Choroid plexus epithelial cell (primary cell): ENCODE measurements around the gene SLC6A20.

Experiments
- DNase-seq: peaks from one replicate; pipeline ENCODE4 v3.0.0-alpha.2; 2010; ENCODE audit warnings: low read depth
- H3K4me3 ChIP-seq: 2 replicates; pipeline ENCODE4 v1.5.1; 2011; ENCODE audit warnings: low read depth, mild to moderate bottlenecking, control low read depth, low read length, moderate library complexity
- TF ChIP-seq, protein P1 (sequence below): conservative IDR thresholded peaks from 2 replicates; pipeline ENCODE4 v1.5.1; 2011; ENCODE audit warnings: low read depth, mild to moderate bottlenecking, control low read depth, inconsistent platforms, low read length, moderate library complexity

The SLC6A20 gene

DNA sequence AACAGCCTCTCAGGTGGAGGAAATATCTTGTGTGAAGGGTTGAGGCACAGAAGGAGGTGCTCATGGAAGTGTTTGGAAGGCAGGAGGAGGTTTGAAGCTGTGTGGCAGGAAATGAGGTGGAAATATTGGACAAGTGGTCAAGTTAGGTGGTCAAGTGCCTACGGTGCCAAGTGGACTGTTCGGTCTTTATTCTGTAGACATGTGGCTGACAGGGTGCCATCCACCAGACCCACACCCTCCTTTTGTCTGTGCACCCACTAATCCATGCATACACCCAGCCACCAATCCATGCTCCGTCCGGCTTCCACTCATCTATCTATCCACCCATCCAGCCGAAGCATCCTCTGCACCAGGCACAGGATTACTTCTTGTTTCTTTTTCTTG lies 2.2 kb downstream of the SLC6A20 start:
- H3K4me3 ChIP-seq, result no peak overlapping the region
- TF ChIP-seq, protein P1, sequence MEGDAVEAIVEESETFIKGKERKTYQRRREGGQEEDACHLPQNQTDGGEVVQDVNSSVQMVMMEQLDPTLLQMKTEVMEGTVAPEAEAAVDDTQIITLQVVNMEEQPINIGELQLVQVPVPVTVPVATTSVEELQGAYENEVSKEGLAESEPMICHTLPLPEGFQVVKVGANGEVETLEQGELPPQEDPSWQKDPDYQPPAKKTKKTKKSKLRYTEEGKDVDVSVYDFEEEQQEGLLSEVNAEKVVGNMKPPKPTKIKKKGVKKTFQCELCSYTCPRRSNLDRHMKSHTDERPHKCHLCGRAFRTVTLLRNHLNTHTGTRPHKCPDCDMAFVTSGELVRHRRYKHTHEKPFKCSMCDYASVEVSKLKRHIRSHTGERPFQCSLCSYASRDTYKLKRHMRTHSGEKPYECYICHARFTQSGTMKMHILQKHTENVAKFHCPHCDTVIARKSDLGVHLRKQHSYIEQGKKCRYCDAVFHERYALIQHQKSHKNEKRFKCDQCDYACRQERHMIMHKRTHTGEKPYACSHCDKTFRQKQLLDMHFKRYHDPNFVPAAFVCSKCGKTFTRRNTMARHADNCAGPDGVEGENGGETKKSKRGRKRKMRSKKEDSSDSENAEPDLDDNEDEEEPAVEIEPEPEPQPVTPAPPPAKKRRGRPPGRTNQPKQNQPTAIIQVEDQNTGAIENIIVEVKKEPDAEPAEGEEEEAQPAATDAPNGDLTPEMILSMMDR, result no peak
- DNase-seq, result no peak

DNA sequence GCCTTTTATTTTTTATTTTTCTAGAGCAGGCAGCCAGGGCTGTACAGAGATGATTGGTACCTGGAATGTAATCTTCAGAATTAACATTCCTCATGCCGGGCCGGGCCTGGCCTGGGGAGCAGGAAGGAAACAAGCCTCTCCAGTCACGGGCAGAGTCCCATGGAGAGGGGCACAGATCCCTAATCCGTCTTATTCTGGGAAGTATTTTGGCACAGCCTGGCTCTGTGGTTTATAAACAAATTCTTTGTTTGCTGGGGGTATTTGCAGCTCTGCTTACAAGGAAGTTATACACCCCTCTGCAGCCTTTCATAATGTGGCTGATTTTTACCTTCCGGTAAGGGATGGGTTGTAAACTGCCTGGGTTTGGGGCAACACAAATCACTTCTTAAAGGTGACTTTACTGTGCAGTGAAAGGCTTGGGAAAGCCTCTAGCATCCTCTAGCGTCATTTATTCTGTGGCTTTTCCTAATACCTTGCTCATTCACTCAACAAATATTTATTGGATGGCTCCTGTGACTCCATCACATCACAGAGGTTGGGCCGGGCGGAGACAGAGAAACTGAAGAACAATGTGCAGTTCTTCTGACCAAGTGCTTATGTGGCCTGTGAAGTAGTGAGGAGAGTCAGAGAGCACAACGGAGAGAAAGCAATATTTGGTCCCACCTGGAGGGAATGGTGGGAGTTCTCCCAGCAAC lies 2.7 kb downstream of the SLC6A20 start:
- no peak overlapping the region for H3K4me3 ChIP-seq
- DNase-seq, result no peak
- TF ChIP-seq, protein P1, result no peak

DNA sequence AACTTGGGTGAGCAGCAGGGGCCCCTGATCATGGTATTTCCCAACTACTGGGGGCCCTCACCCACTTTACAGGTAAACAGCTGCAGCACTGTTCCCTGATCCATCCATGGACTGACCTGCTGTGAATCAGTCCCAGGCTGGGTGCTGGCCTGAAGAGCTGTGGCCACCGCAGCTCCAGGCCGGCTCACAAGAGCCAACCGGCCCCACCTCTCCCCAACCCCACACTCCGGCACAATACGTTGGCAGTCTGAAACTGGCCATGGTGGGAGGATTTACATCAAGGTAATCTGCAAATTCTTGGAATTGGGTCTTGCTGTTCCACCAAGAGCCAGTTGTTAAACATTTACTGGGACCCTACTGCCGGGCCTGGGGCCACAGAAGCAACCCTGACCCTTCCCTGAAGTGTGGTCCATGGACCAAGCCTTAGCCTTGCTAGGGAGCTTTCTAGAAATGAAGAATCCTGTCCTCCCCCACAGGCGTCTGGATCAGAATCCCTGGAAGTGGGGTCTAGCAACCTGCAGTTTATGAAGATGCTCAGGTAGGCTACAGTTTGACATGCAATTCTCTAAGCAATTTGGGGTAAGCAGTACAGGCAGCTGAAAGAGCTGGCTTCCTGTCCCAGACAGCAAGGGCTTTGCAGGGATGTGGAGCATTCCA lies 3.7 kb downstream of the SLC6A20 start:
- TF ChIP-seq, protein P1, result no peak
- no peak overlapping the region for H3K4me3 ChIP-seq
- no peak for DNase-seq

DNA sequence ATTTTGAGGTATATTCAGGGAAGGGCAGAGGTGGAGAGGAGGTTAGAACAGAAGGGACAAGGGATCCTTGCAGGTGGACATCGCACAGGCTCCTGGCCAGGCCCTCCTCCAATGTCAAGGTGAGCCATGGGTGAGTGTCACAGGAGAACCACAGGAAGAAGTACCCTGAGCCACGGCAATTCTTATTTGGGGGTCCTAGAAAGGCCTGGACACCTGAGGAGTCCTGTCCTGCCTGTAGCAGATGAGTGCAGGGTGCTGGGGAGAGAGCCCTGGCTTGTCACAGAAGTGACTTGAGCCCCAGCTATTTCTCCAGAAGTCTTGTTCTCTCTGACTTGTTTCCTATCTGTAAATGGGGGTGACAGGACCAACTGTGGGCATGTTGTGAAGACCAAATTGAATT lies 4.3 kb downstream of the SLC6A20 start:
- no peak for DNase-seq
- TF ChIP-seq, protein P1, result no peak
- H3K4me3 ChIP-seq, result no peak overlapping the region

DNA sequence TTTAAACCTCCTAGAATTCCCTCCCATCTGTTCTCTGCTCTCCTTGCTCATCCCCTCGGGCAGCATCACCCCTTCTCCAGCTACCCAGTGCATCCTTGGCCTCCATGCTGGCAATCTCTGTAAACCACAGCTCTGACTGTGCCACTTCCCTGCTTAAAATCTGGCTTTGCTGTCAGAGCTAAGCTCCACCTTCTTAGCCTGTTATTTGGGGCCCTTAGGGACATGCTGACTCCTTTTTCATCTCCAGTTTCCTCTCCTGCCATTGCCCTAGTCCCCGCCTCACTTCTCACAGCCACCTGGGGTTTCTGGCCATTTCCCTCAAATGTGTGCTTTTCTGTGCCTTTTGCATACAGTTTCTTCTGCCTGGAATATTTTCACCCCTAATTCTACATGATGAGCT lies 5.7 kb downstream of the SLC6A20 start:
- TF ChIP-seq, protein P1, result no peak
- H3K4me3 ChIP-seq, result no peak overlapping the region
- no peak for DNase-seq

DNA sequence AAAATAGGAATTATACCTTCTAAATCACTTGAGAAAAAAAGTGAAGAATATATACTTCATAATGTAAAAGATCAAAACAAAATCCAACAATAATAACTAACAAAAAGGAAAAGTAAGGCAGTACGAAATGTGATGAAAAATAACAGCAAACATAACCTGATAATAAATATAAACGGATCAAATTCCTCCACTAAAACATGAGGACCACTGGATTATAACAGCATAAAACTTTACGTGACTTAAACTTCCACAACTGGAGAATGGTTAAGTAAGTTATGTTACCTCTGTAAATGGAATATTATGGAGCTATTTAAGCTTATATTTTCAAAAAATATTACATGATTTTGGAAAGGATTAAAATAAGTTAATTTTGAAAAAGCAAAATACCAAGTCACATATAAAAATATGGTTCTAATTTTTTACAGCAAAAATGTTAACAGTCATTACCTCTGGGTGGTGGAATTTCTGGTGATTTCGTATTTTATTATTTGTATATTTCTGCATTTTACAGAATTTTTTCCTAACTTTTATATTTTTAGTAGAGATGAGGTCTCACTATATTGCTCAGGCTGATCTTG lies 7.0 kb downstream of the SLC6A20 start:
- DNase-seq, result no peak
- TF ChIP-seq, protein P1, result no peak
- H3K4me3 ChIP-seq, result no peak overlapping the region
